Measurements from ENCODE around the gene NCOA3. TPM values are rescaled to one million over a fixed set of nuclear protein-coding genes. Genes with fewer than 3 reads are reported as not detected.

NCOA3 gene
- total RNA-seq, 1 experiment from 2014 or later, result 68.6 TPM

DNA sequence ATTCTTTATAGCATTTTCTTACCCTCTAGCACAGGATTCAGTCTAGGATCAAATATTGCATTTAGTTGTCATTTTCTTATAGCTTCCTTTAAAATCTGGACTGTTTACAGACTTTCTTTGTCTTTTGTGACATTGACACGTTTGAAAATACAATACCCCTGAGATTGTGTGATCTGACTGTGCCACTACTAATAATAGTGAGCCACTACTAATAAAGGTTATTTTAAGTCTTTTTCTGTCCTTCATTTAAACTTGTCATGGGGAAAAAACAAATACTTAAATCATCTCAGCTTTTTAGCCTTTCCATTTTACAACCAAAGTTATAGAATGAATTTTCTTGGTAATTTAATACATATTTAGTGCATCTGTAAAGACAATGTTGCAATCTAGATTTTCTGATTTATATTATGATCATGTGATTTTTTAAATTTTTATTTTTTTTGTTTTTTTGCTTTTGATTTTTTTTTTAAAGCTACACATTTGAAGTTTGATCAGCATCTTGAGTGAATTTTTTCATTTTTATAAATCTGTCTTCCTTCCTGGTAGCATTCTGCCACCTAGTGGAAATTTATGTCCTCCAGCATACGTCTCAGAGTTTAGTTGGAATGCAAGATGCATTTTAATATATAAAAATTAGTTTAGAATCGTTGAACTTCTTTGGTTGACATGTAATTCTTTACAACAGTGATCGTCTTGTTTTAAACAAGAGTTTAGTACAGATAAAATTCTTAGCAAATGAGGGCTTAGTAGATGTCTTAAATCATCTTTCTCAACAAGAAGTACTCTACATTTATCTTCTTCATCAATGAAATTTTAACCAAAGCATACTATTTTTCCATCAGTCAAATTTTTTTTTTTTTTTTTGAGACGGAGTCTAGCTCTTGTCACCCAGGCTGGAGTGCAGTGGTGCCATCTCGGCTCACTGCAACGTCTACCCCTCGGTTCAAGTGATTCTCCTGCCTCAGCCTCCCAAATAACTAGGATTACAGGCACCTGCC, 119.4 kb downstream of the NCOA3 start:
- H3K27ac Mint-ChIP-seq (ENCODE audit: low read depth, unreplicated experiment), result peak overlapping the region; percentile 19
- no TSS peak for BruUV-seq (replicated peaks)
- H3K4me1 Mint-ChIP-seq (ENCODE audit: insufficient read depth, unreplicated experiment), result peaks cover 12% of the 10 kb centered on the region
- peak; percentile 53 for DNase-seq (ENCODE audit: unreplicated experiment)
- CTCF ChIA-PET, result interaction anchor here (0.6 to 4.0 kb wide), 39 partner anchors 10 to 1592 kb away, joined by 3 to 27 read pairs (median 4); partner anchors contain the start of gene NCOA3
- H3K9me3 Mint-ChIP-seq (ENCODE audit: unreplicated experiment), result no peaks in the 10 kb centered on the region
- TF ChIP-seq, protein P1, sequence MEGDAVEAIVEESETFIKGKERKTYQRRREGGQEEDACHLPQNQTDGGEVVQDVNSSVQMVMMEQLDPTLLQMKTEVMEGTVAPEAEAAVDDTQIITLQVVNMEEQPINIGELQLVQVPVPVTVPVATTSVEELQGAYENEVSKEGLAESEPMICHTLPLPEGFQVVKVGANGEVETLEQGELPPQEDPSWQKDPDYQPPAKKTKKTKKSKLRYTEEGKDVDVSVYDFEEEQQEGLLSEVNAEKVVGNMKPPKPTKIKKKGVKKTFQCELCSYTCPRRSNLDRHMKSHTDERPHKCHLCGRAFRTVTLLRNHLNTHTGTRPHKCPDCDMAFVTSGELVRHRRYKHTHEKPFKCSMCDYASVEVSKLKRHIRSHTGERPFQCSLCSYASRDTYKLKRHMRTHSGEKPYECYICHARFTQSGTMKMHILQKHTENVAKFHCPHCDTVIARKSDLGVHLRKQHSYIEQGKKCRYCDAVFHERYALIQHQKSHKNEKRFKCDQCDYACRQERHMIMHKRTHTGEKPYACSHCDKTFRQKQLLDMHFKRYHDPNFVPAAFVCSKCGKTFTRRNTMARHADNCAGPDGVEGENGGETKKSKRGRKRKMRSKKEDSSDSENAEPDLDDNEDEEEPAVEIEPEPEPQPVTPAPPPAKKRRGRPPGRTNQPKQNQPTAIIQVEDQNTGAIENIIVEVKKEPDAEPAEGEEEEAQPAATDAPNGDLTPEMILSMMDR (IDR thresholded peaks at IDR 0.05; ENCODE audit: unreplicated experiment), result peak; percentile 72
- H3K36me3 Mint-ChIP-seq (ENCODE audit: insufficient read depth, unreplicated experiment), result peaks cover 32% of the 10 kb centered on the region
- H3K4me3 Mint-ChIP-seq (ENCODE audit: unreplicated experiment), result no peak overlapping the region
- intact Hi-C loops (cut with micrococcal nuclease), result loop anchor here (1.0 to 5.0 kb wide), 6 partner anchors 119 to 854 kb away; no protein-coding TSS in a partner anchor
- POLR2A ChIA-PET, result interaction anchor here (0.6 to 1.9 kb wide), 13 partner anchors 10 to 374 kb away, joined by 3 to 16 read pairs (median 4); partner anchors contain the start of gene NCOA3
- H3K27me3 Mint-ChIP-seq (ENCODE audit: insufficient read depth, unreplicated experiment), result no peaks in the 10 kb centered on the region

DNA sequence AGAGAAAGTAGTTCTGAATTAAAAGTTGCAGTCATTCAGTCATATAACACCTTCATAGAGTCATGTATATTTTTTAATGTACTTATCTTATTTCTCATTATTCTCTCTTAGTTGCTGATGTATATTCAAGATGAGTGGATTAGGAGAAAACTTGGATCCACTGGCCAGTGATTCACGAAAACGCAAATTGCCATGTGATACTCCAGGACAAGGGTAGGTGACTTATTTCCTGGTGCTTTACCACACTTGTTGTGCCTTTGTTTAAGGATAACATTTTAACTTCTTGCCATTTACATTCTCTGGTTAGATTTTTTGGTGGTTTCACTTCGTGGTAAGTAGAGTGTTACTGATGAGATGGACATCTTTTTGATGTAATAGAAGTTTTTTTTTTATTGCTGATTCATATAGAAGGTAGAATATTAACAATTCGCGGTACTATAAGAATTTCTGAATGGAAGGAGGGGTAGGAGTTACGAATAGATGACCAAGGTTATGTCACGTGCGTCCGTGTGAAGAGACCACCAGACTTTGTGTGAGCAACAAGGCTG, 120.5 kb downstream of the NCOA3 start:
- peaks cover 37% of the 10 kb centered on the region for H3K36me3 Mint-ChIP-seq (ENCODE audit: insufficient read depth, unreplicated experiment)
- H3K9me3 Mint-ChIP-seq (ENCODE audit: unreplicated experiment), result no peaks in the 10 kb centered on the region
- POLR2A ChIA-PET, result interaction anchor here (1.2 kb wide), 1 partner anchor 9 kb away, joined by 3 read pairs; no protein-coding TSS in a partner anchor
- DNase-seq (ENCODE audit: unreplicated experiment), result no peak
- CTCF ChIA-PET, result interaction anchor here (0.7 to 4.0 kb wide), 12 partner anchors 9 to 351 kb away, joined by 3 to 27 read pairs (median 5); partner anchors contain the start of gene NCOA3
- no peaks in the 10 kb centered on the region for H3K27me3 Mint-ChIP-seq (ENCODE audit: insufficient read depth, unreplicated experiment)
- TF ChIP-seq, protein P1 (IDR thresholded peaks at IDR 0.05; ENCODE audit: unreplicated experiment), result no peak
- H3K27ac Mint-ChIP-seq (ENCODE audit: low read depth, unreplicated experiment), result peak overlapping the region; percentile 42
- no TSS peak for BruUV-seq (replicated peaks)
- peaks cover 12% of the 10 kb centered on the region for H3K4me1 Mint-ChIP-seq (ENCODE audit: insufficient read depth, unreplicated experiment)
- intact Hi-C loops (cut with micrococcal nuclease), result loop anchor here (5.0 kb wide), 2 partner anchors 350 to 855 kb away; no protein-coding TSS in a partner anchor
- H3K4me3 Mint-ChIP-seq (ENCODE audit: unreplicated experiment), result no peak overlapping the region

DNA sequence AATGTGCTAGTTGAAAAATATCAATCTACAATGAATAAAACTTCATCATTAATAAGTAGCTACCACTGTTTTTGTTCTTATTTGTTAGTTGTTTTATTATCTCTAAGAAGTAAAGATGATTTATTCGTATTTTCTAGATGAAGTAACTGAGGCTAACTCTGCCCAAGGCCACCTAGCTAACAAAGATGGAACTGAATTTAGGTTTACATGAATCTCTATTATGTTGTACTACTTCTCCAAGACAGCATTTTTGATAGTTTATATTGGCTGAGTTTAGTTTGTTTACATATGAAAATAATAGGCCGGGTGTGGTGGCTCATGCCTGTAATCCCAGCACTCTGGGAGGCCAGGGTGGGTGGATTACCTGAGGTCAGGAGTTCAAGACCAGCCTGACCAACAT, 121.5 kb downstream of the NCOA3 start:
- TSS peak; percentile 28 for BruUV-seq (replicated peaks)
- ChIA-PET POLR2A (interaction anchor here (0.8 to 1.6 kb wide), 6 partner anchors 11 to 271 kb away, joined by 3 to 5 read pairs (median 3); partner anchors contain the start of genes NCOA3 and ZMYND8), CTCF (interaction anchor here (0.7 to 1.4 kb wide), 10 partner anchors 12 to 394 kb away, joined by 3 to 5 read pairs (median 3); no protein-coding TSS in a partner anchor)
- no peak for DNase-seq (ENCODE audit: unreplicated experiment)
- Mint-ChIP-seq H3K9me3 (ENCODE audit: unreplicated experiment) (no peaks in the 10 kb centered on the region), H3K27ac (ENCODE audit: low read depth, unreplicated experiment) (no peak overlapping the region), H3K36me3 (ENCODE audit: insufficient read depth, unreplicated experiment) (peaks cover 43% of the 10 kb centered on the region), H3K4me1 (ENCODE audit: insufficient read depth, unreplicated experiment) (peaks cover 12% of the 10 kb centered on the region), H3K4me3 (ENCODE audit: unreplicated experiment) (no peak overlapping the region), H3K27me3 (ENCODE audit: insufficient read depth, unreplicated experiment) (no peaks in the 10 kb centered on the region)
- intact Hi-C loops (cut with micrococcal nuclease), result loop anchor here (5.0 kb wide), 2 partner anchors 351 to 856 kb away; no protein-coding TSS in a partner anchor
- TF ChIP-seq, protein P1 (IDR thresholded peaks at IDR 0.05; ENCODE audit: unreplicated experiment), result no peak

All from MCF 10A (cell line).